PC-3 (cell line): ENCODE measurements around the gene RIPOR2. TPM values are rescaled to one million over a fixed set of nuclear protein-coding genes. Genes with fewer than 3 reads are reported as not detected.
A peak's percentile ranks its signal among the peaks of the same experiment; 100 is the strongest.

Source experiments
- ATAC-seq: fragments of 200-7000 bp; cut with Tn5 transposase; 2 replicates; pipeline ENCODE4 v1.9.1; 2020; ENCODE audit warnings: mild to moderate bottlenecking, moderate library complexity
- BruUV-seq: library from RNA; stranded (reverse); fragments of 400-500 nt; replicated peaks from 2 replicates; lab custom pipeline; 2021; lab: Mats Ljungman, UMichigan
- CTCF ChIA-PET: fragments of 300-600 bp; sonication (Branson Sonifier 250); formaldehyde crosslinking; loops from one replicate; lab custom pipeline; 2022; ENCODE audit warnings: antibody characterized with exemption; lab: Charles Lee
- POLR2A ChIA-PET: fragments of 300-600 bp; sonication (Branson Sonifier 250); formaldehyde crosslinking; loops from one replicate; lab custom pipeline; 2022; ENCODE audit warnings: antibody characterized with exemption; ENCODE audit not compliant: unreplicated experiment; lab: Charles Lee
- DNase-seq: peaks from one replicate; pipeline ENCODE4 v3.0.0-alpha.2; 2015
- H2AFZ ChIP-seq: fragments of 300-600 bp; sonication (generic); 2 replicates; pipeline ENCODE4 v1.6.0; 2016; ENCODE audit warnings: antibody characterized with exemption, low read length
- H3F3A ChIP-seq: fragments of 300-600 bp; sonication (generic); one replicate; pipeline ENCODE4 v1.6.0; 2017; ENCODE audit warnings: antibody characterized with exemption, low read length, control low read depth, mild to moderate bottlenecking; ENCODE audit not compliant: unreplicated experiment
- H3K27ac ChIP-seq: fragments of 300-600 bp; sonication (generic); 2 replicates; pipeline ENCODE4 v1.5.1; 2016; ENCODE audit warnings: mild to moderate bottlenecking, low read length
- H3K27me3 ChIP-seq: fragments of 300-600 bp; sonication (generic); 2 replicates; pipeline ENCODE4 v1.6.1; 2016; ENCODE audit warnings: low read length, mixed read lengths
- H3K36me3 ChIP-seq: fragments of 300-600 bp; sonication (generic); 2 replicates; pipeline ENCODE4 v1.6.1; 2016; ENCODE audit warnings: low read depth, mixed run types, low read length, mixed read lengths
- H3K4me1 ChIP-seq: fragments of 300-600 bp; sonication (generic); 2 replicates; pipeline ENCODE4 v1.5.1; 2016; ENCODE audit warnings: low read length; ENCODE audit not compliant: insufficient read depth
- H3K4me2 ChIP-seq: fragments of 300-600 bp; sonication (generic); 2 replicates; pipeline ENCODE4 v1.6.0; 2016; ENCODE audit warnings: low read length
- H3K4me3 ChIP-seq: fragments of 300-600 bp; sonication (generic); 2 replicates; pipeline ENCODE4 v1.5.1; 2016; ENCODE audit warnings: mild to moderate bottlenecking, low read length, mixed read lengths
- H3K79me2 ChIP-seq: fragments of 300-600 bp; sonication (generic); 2 replicates; pipeline ENCODE4 v1.6.1; 2017; ENCODE audit warnings: low read length, mixed read lengths
- H3K9ac ChIP-seq: fragments of 300-600 bp; sonication (generic); 2 replicates; pipeline ENCODE4 v1.6.0; 2016; ENCODE audit warnings: mild to moderate bottlenecking, low read length
- H3K9me2 ChIP-seq: fragments of 300-600 bp; sonication (generic); replicated peaks from 2 replicates; pipeline ENCODE4 v1.6.1; 2016; ENCODE audit warnings: mixed run types, low read length, mixed read lengths
- H3K9me3 ChIP-seq: fragments of 300-600 bp; sonication (generic); 2 replicates; pipeline ENCODE4 v1.6.1; 2016; ENCODE audit warnings: low read length, mixed read lengths
- H4K20me1 ChIP-seq: fragments of 300-600 bp; sonication (generic); 2 replicates; pipeline ENCODE4 v1.6.1; 2016; ENCODE audit warnings: low read length, mixed read lengths
- EZH2 ChIP-seq: fragments of 300-600 bp; sonication (generic); IDR thresholded peaks from one replicate; pipeline ENCODE4 v1.6.1; 2017; ENCODE audit warnings: antibody characterized with exemption, mild to moderate bottlenecking, low read length; ENCODE audit not compliant: unreplicated experiment
- EZH2phosphoT487 ChIP-seq: fragments of 300-600 bp; sonication (generic); IDR thresholded peaks from 2 replicates; pipeline ENCODE4 v1.6.1; 2018; ENCODE audit warnings: mild to moderate bottlenecking, antibody characterized with exemption, low read length, borderline replicate concordance
- intact Hi-C: fragments of 100-400 bp; cut with micrococcal nuclease; formaldehyde crosslinking; loops from 2 replicates; pipeline ENCODE4 v1.9.0; 2023
- total RNA-seq: library from RNA; depleted of rRNA; stranded (reverse); fragments of >200 nt; gene quantifications from 2 replicates; pipeline ENCODE4 v1.2.3, GENCODE V29; 2014
- TF ChIP-seq, protein P1 (sequence below): fragments of 300-600 bp; sonication (generic); conservative IDR thresholded peaks from 2 replicates; pipeline ENCODE4 v1.5.1; 2017; ENCODE audit warnings: antibody characterized with exemption, low read depth, mild to moderate bottlenecking, low read length

The RIPOR2 gene
- total RNA-seq, 1 experiment from 2014 or later, result 0.44 TPM

DNA sequence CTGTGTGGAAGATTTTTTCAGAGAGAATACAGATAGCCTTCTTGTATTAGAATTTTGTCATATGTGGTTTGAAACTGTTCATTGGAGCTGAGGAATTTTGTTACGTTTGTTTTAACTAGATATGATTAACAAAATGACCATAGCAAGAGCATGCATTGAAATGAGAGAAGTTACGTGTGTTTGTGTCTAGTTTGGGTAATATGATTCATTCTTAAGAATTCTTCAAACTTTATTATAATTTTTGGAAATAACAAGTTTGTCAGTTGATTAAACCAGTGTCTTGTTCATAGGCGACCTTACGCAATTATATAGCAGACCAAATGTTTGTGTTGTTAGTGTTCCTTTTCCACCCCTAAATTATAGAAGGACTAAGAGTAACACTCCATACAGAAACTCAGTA, 155.6 kb downstream of the RIPOR2 start:
- H4K20me1 ChIP-seq, result peaks cover 41% of the 10 kb centered on the region
- H3K9me3 ChIP-seq, result no peaks in the 10 kb centered on the region
- TF ChIP-seq EZH2phosphoT487, result no peak
- TF ChIP-seq, protein P1, sequence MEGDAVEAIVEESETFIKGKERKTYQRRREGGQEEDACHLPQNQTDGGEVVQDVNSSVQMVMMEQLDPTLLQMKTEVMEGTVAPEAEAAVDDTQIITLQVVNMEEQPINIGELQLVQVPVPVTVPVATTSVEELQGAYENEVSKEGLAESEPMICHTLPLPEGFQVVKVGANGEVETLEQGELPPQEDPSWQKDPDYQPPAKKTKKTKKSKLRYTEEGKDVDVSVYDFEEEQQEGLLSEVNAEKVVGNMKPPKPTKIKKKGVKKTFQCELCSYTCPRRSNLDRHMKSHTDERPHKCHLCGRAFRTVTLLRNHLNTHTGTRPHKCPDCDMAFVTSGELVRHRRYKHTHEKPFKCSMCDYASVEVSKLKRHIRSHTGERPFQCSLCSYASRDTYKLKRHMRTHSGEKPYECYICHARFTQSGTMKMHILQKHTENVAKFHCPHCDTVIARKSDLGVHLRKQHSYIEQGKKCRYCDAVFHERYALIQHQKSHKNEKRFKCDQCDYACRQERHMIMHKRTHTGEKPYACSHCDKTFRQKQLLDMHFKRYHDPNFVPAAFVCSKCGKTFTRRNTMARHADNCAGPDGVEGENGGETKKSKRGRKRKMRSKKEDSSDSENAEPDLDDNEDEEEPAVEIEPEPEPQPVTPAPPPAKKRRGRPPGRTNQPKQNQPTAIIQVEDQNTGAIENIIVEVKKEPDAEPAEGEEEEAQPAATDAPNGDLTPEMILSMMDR, result no peak
- TF ChIP-seq EZH2, result no peak
- ATAC-seq (no peak), DNase-seq (no peak)
- H3K27ac ChIP-seq, result peak overlapping the region; percentile 74
- H3K9ac ChIP-seq, result 0 out of 2 replicates have a peak overlapping the region, but pooled peaks have one; percentile 47
- H3K4me1 ChIP-seq, result peaks cover 28% of the 10 kb centered on the region
- H2AFZ ChIP-seq, result no peak overlapping the region
- intact Hi-C loops, result no loop called here
- H3K9me2 ChIP-seq, result no peaks in the 10 kb centered on the region
- BruUV-seq, result no TSS peak
- peaks cover 54% of the 10 kb centered on the region for H3K36me3 ChIP-seq
- H3K4me2 ChIP-seq, result 0 out of 2 replicates have a peak overlapping the region, but pooled peaks have one; percentile 1
- H3K79me2 ChIP-seq, result peaks cover 62% of the 10 kb centered on the region
- POLR2A ChIA-PET, result no interaction called here
- H3K27me3 ChIP-seq, result no peaks in the 10 kb centered on the region
- CTCF ChIA-PET, result no interaction called here
- H3K4me3 ChIP-seq, result no peak overlapping the region
- H3F3A ChIP-seq, result no peaks in the 10 kb centered on the region

DNA sequence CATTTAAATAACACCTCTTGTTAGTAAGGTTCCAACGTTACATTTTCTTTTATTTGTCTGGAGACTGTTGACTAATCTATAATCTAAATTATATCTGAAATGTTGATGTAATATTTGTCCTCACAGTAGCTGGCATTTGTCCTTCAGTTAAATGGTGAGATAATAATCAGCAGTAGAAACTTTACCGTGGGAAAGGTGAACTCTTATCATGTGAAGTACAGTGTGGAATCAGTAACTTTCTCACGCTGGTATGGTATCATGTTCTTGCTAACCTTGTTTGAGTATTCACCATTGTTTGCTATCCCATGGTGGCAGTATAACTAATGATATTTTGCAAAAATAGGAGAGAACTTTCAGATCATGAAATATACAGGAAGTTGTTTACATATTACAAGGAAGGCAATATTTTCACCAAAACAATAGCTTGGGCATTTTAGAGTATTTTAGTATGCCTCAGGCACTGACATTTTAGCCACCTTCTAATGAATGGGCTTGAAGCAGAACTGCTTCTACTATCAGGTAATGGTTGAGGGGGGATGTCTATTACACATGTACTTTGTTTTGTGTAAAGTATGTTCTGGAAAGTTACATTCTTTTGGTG, 156.2 kb downstream of the RIPOR2 start:
- TF ChIP-seq EZH2phosphoT487 (no peak), EZH2 (no peak)
- TF ChIP-seq, protein P1, result no peak; the same call in 1 of the 2 replicates
- ChIA-PET POLR2A (no interaction called here), CTCF (no interaction called here)
- Histone ChIP-seq H3K9me2 (no peaks in the 10 kb centered on the region), H3K9ac (peak overlapping the region; percentile 47), H3F3A (no peaks in the 10 kb centered on the region), H3K4me2 (peak overlapping the region; percentile 66), H3K4me3 (0 out of 2 replicates have a peak overlapping the region, but pooled peaks have one; percentile 42), H3K9me3 (no peaks in the 10 kb centered on the region), H3K27me3 (no peaks in the 10 kb centered on the region), H3K4me1 (peaks cover 28% of the 10 kb centered on the region), H3K79me2 (peaks cover 66% of the 10 kb centered on the region), H3K36me3 (peaks cover 47% of the 10 kb centered on the region), H4K20me1 (peaks cover 41% of the 10 kb centered on the region), H3K27ac (peak overlapping the region; percentile 74), H2AFZ (no peak overlapping the region)
- intact Hi-C loops, result loop anchor here (10.0 kb wide), 1 partner anchor 215 kb away; no protein-coding TSS in a partner anchor
- no peak for ATAC-seq
- peak; percentile 31 for DNase-seq
- no TSS peak for BruUV-seq

DNA sequence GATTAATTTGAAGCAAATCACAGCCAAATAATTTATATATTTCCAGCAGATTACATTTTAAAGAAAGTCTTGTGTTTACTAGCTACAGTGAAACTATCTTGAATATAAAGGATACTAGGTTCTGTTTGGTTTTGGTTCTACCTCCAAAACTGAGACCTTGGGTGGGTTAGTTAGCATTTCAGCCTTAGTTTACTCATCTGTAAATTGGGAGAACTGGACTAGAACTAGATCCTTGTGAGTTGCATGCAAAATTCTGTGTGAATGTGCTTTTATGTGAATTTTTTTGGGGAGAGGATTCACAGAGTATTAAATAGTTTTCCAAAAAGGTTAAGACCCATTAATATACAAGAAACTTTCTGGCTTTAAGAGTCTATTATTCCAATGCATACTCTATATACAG, 156.9 kb downstream of the RIPOR2 start:
- no peaks in the 10 kb centered on the region for H3K9me3 ChIP-seq
- H3K4me1 ChIP-seq, result peaks cover 32% of the 10 kb centered on the region
- H3K9ac ChIP-seq, result 0 out of 2 replicates have a peak overlapping the region, but pooled peaks have one; percentile 8
- POLR2A ChIA-PET, result no interaction called here
- peaks cover 41% of the 10 kb centered on the region for H4K20me1 ChIP-seq
- H3K27ac ChIP-seq, result peak overlapping the region; percentile 53
- DNase-seq (no peak), ATAC-seq (no peak)
- CTCF ChIA-PET, result no interaction called here
- TF ChIP-seq, protein P1, result no peak
- TF ChIP-seq EZH2phosphoT487, result no peak
- TF ChIP-seq EZH2, result no peak
- peak overlapping the region; percentile 42; the same call in 1 of the 2 replicates for H3K4me3 ChIP-seq
- no peaks in the 10 kb centered on the region for H3K27me3 ChIP-seq
- intact Hi-C loops, result loop anchor here (10.0 kb wide), 1 partner anchor 216 kb away; no protein-coding TSS in a partner anchor
- H3K4me2 ChIP-seq, result peak overlapping the region; percentile 66
- no peaks in the 10 kb centered on the region for H3F3A ChIP-seq
- H3K36me3 ChIP-seq, result peaks cover 42% of the 10 kb centered on the region
- H3K9me2 ChIP-seq, result no peaks in the 10 kb centered on the region
- peaks cover 66% of the 10 kb centered on the region for H3K79me2 ChIP-seq
- BruUV-seq, result no TSS peak
- H2AFZ ChIP-seq, result no peak overlapping the region
